Measurements from ENCODE around the gene EHF.

Gene EHF

DNA sequence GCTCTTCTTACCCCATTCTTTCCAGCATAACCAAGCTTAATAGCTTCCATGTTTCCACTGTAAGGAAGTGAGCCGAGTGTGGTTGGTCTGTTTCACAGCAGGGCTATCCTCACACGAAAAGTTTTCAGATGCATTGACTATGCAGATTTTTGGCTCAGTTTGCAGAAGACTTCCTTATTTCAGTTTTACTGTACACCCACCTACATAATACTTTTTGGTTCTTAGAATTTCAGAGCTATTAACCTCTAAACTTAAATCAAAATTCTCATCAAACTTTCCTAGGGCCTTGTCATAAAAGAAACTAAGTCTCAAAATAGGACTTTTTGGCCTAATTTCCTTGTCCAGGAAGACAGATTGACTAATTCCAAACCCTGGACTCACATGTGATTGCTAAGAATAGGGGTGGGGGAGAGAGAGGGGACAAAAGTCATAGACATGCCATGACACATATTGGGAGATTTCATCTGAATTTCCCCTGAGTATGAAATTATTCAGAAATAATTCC, 7.3 kb upstream of the EHF start:
- Histone ChIP-seq H3K9me3 (no peaks in the 10 kb centered on the region), H3K36me3 (no peaks in the 10 kb centered on the region), H3K27ac (no peak overlapping the region), H3K4me1 (ENCODE audit: control insufficient read depth in 1 of 2, insufficient read depth in 1 of 2, low read depth in 1 of 2, low read length in 1 of 2) (peaks cover 0 to 4% of the 10 kb centered on the region in 2 experiments), H3K4me3 (ENCODE audit: low read depth in 1 of 2, low read length in 1 of 2) (no peak overlapping the region), H3K27me3 (no peaks in the 10 kb centered on the region)
- no peak for TF ChIP-seq CTCF (IDR thresholded peaks at IDR 0.05)

GRCh38 chr11:34614344-34615104, 6.4 kb upstream of the EHF start:
- TF ChIP-seq CTCF (IDR thresholded peaks at IDR 0.05), result no peak
- Histone ChIP-seq H3K36me3 (no peaks in the 10 kb centered on the region), H3K27ac (no peak overlapping the region), H3K4me3 (ENCODE audit: low read depth in 1 of 2, low read length in 1 of 2) (no peak overlapping the region), H3K4me1 (ENCODE audit: control insufficient read depth in 1 of 2, insufficient read depth in 1 of 2, low read depth in 1 of 2, low read length in 1 of 2) (peaks cover 0 to 4% of the 10 kb centered on the region in 2 experiments), H3K9me3 (no peaks in the 10 kb centered on the region), H3K27me3 (peaks cover 4% of the 10 kb centered on the region)

DNA sequence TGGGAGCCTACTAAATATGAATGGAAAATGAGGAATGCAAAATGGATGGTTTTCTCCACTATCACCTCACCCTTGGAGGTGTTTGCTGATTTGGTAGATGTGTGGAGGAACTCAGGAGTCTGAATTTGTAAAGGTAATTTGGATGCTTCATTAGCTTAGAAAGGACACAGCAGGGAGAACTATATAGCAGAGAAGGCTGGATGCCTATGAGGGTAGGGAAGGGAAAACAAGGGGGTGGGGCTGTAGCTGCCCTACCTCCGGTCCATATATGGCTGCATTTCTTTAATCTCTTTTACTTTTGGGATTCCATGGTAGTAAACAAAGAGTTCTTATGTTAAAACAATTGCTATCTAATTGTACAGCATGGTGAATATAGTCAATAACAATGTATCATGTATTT, 4.8 kb upstream of the EHF start:
- Histone ChIP-seq H3K27me3 (peaks cover 16% of the 10 kb centered on the region), H3K9me3 (no peaks in the 10 kb centered on the region), H3K4me3 (ENCODE audit: low read depth in 1 of 2, low read length in 1 of 2) (no peak overlapping the region), H3K4me1 (ENCODE audit: control insufficient read depth in 1 of 2, insufficient read depth in 1 of 2, low read depth in 1 of 2, low read length in 1 of 2) (peaks cover 0 to 4% of the 10 kb centered on the region in 2 experiments), H3K27ac (no peak overlapping the region), H3K36me3 (no peaks in the 10 kb centered on the region)
- no peak for TF ChIP-seq CTCF (IDR thresholded peaks at IDR 0.05)

DNA sequence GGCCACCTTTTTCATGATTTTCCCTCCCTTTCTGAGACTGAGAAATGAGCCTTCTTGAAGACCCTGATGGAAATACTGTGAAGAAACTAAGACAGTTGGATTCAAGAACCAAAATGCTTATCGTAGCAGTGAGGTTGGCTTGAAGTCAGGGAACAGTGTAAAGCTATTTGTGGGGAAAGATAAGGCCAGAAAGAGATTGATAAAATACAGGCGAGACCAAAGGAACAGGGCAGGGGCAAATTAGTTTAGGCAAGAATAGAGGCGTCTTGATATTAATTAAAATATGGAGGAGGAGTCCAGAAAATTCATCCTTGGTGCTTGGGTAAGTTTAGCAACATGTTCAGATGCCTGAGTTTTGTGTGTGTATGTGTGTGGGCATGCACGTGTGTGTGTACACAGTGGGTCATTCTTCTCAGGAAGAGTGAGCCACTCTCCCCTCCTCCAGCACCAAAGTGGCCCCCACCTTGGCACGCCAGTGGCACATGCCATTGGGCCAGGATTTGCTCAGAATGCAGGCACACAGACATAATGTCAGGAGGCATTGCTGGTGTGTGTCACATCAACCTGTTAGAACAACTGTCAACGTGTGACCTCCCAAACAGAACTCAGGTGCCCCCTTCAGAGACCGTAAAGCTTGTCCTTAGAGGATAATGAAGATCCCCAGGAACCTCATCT, 3.9 kb upstream of the EHF start:
- Histone ChIP-seq H3K4me1 (ENCODE audit: control insufficient read depth in 1 of 2, insufficient read depth in 1 of 2, low read depth in 1 of 2, low read length in 1 of 2) (peaks cover 0 to 4% of the 10 kb centered on the region in 2 experiments), H3K9me3 (no peaks in the 10 kb centered on the region), H3K27me3 (peaks cover 17% of the 10 kb centered on the region), H3K36me3 (no peaks in the 10 kb centered on the region), H3K4me3 (ENCODE audit: low read depth in 1 of 2, low read length in 1 of 2) (no peak overlapping the region), H3K27ac (no peak overlapping the region)
- no peak for TF ChIP-seq CTCF (IDR thresholded peaks at IDR 0.05)

GRCh38 chr11:34618406-34618805, 2.5 kb upstream of the EHF start:
- Histone ChIP-seq H3K4me1 (ENCODE audit: control insufficient read depth in 1 of 2, insufficient read depth in 1 of 2, low read depth in 1 of 2, low read length in 1 of 2) (peaks cover 0 to 4% of the 10 kb centered on the region in 2 experiments), H3K27me3 (peaks cover 17% of the 10 kb centered on the region), H3K27ac (no peak overlapping the region), H3K4me3 (ENCODE audit: low read depth in 1 of 2, low read length in 1 of 2) (no peak overlapping the region), H3K36me3 (no peaks in the 10 kb centered on the region), H3K9me3 (no peaks in the 10 kb centered on the region)
- TF ChIP-seq CTCF (IDR thresholded peaks at IDR 0.05), result no peak

Measured in neutrophil (primary cell).